GM06990 (cell line): ENCODE measurements around the gene GRPEL2.

Source experiments
- DNase-seq: peaks from one replicate; pipeline ENCODE4 v3.0.0-alpha.2; 2011; ENCODE audit not compliant: insufficient read length; ENCODE audit errors: extremely low read depth
- H3K27me3 ChIP-seq: replicated peaks from 2 replicates; pipeline ENCODE4 v1.6.0; 2011; ENCODE audit warnings: low read length; ENCODE audit not compliant: control insufficient read depth, insufficient read depth
- H3K36me3 ChIP-seq: 2 replicates; pipeline ENCODE4 v1.5.1; 2011; ENCODE audit warnings: low read length; ENCODE audit not compliant: control insufficient read depth, insufficient read depth
- H3K4me3 ChIP-seq: replicated peaks from 2 replicates; pipeline ENCODE4 v1.5.1; 2011; ENCODE audit warnings: low read depth, mild to moderate bottlenecking, control low read depth, low read length
- CTCF ChIP-seq: IDR thresholded peaks from 2 replicates; pipeline ENCODE4 v1.5.1; 2011; ENCODE audit warnings: low read length, control low read depth, mild to moderate bottlenecking, inconsistent platforms; ENCODE audit not compliant: insufficient read depth, poor library complexity, severe bottlenecking

GRPEL2 gene

GRCh38 chr5:149383399-149383798 lies 38.1 kb downstream of the GRPEL2 start:
- TF ChIP-seq CTCF = no peak
- no peak for DNase-seq
- no peaks in the 10 kb centered on the region; the same call in 1 of the 2 replicates for H3K27me3 ChIP-seq
- no peaks in the 10 kb centered on the region for H3K36me3 ChIP-seq
- no peak overlapping the region for H3K4me3 ChIP-seq

GRCh38 chr5:149386166-149386565 lies 40.9 kb downstream of the GRPEL2 start:
- TF ChIP-seq CTCF = no peak
- H3K27me3 ChIP-seq = no peaks in the 10 kb centered on the region
- no peak for DNase-seq
- no peaks in the 10 kb centered on the region for H3K36me3 ChIP-seq
- H3K4me3 ChIP-seq = no peak overlapping the region

- Histone ChIP-seq H3K36me3 (no peaks in the 10 kb centered on the region), H3K27me3 (no peaks in the 10 kb centered on the region), H3K4me3 (no peak overlapping the region)
- no peak for TF ChIP-seq CTCF
- DNase-seq = no peak
Observed at GRCh38 chr5:149387081-149387631, 41.9 kb downstream of the GRPEL2 start.

- no peaks in the 10 kb centered on the region for H3K27me3 ChIP-seq
- TF ChIP-seq CTCF = no peak
- no peak for DNase-seq
Observed at GRCh38 chr5:149387982-149388381, 42.7 kb downstream of the GRPEL2 start.

GRCh38 chr5:149388498-149389190 lies 43.3 kb downstream of the GRPEL2 start:
- TF ChIP-seq CTCF = no peak
- no peak for DNase-seq
- no peak overlapping the region for H3K4me3 ChIP-seq
- H3K36me3 ChIP-seq = no peaks in the 10 kb centered on the region
- H3K27me3 ChIP-seq = no peaks in the 10 kb centered on the region

More at GRCh38 chr5:149387982-149388381, 42.7 kb downstream of the GRPEL2 start:
- H3K36me3 ChIP-seq = no peaks in the 10 kb centered on the region
- H3K4me3 ChIP-seq = no peak overlapping the region
